Measurements from ENCODE around the gene MEGF8. TPM values are rescaled to one million over a fixed set of nuclear protein-coding genes. Genes with fewer than 3 reads are reported as not detected.

MEGF8 gene
- total and polyA plus RNA-seq, 2 donors (not counting 3 experiments of a cell fraction or from before 2014, with no cell fraction given), result 20.6 to 39.6 TPM

DNA sequence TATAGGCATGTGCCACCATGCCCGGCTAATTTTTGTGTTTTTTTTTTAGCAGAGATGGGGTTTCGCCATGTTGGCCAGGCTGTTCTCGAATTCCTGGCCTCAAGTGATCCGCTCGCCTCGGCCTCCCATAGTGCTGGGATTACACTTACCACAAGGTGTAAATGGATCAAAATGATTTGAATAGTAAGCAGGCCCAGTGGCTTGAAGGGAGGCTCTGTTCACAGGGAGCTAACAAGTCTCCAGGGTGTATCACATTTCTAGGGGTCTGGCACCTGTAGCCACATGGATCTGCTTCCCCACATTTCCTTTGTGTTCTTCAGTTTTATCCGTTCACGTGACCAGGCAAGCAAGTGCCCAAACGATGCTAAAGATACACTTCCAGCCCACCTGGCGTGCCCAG, 78.2 kb downstream of the MEGF8 start:
- TF ChIP-seq POLR2AphosphoS5 (IDR thresholded peaks at IDR 0.05; ENCODE audit: insufficient read depth, low read depth, low read length) (no peak), EZH2 (IDR thresholded peaks at IDR 0.05; ENCODE audit: borderline replicate concordance, low read depth, low read length, severe bottlenecking) (no peak), FOS (IDR thresholded peaks at IDR 0.05; ENCODE audit: borderline replicate concordance, insufficient read depth, low read length) (no peak), MYC (IDR thresholded peaks at IDR 0.05; ENCODE audit: low read depth, low read length) (no peak), GATA2 (IDR thresholded peaks at IDR 0.05; ENCODE audit: insufficient read depth, insufficient read length, low read depth, low read length) (no peak), JUN (IDR thresholded peaks at IDR 0.05; ENCODE audit: borderline replicate concordance, insufficient read depth, insufficient read length, low read depth) (no peak), POLR2A (IDR thresholded peaks at IDR 0.05; ENCODE audit: low read depth, low read length) (no peak)
- TF ChIP-seq, protein P1, sequence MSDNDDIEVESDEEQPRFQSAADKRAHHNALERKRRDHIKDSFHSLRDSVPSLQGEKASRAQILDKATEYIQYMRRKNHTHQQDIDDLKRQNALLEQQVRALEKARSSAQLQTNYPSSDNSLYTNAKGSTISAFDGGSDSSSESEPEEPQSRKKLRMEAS (IDR thresholded peaks at IDR 0.05; ENCODE audit: insufficient read depth, insufficient read length), result no peak
- TF ChIP-seq, protein P2, sequence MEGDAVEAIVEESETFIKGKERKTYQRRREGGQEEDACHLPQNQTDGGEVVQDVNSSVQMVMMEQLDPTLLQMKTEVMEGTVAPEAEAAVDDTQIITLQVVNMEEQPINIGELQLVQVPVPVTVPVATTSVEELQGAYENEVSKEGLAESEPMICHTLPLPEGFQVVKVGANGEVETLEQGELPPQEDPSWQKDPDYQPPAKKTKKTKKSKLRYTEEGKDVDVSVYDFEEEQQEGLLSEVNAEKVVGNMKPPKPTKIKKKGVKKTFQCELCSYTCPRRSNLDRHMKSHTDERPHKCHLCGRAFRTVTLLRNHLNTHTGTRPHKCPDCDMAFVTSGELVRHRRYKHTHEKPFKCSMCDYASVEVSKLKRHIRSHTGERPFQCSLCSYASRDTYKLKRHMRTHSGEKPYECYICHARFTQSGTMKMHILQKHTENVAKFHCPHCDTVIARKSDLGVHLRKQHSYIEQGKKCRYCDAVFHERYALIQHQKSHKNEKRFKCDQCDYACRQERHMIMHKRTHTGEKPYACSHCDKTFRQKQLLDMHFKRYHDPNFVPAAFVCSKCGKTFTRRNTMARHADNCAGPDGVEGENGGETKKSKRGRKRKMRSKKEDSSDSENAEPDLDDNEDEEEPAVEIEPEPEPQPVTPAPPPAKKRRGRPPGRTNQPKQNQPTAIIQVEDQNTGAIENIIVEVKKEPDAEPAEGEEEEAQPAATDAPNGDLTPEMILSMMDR (IDR thresholded peaks at IDR 0.05; ENCODE audit: extremely low read depth in 1 of 2, insufficient read depth in 1 of 2, low read depth in 1 of 2, low read length in 2 of 2), result no peak
- BruUV-seq (replicated peaks), result no TSS peak
- no peak overlapping the region for H3K9ac ChIP-seq (replicated peaks; ENCODE audit: extremely low read depth, insufficient read depth, low read length)
- H3K9me3 ChIP-seq (replicated peaks; ENCODE audit: control insufficient read depth, insufficient read depth, low read length), result no peaks in the 10 kb centered on the region
- H4K20me1 ChIP-seq (replicated peaks; ENCODE audit: control insufficient read depth, extremely low read depth, insufficient read depth, low read length), result no peaks in the 10 kb centered on the region
- H3K4me1 ChIP-seq (ENCODE audit: control insufficient read depth, extremely low read depth, insufficient read depth, low read length), result no peaks in the 10 kb centered on the region
- POLR2A ChIA-PET, result no interaction called here
- no peaks in the 10 kb centered on the region for H3K27me3 ChIP-seq (ENCODE audit: control insufficient read depth in 2 of 2, insufficient read depth in 2 of 2, low read length in 2 of 2)
- no peaks in the 10 kb centered on the region for H3K9me1 ChIP-seq (replicated peaks; ENCODE audit: control insufficient read depth, extremely low read depth, insufficient read depth, low read length)
- FAIRE-seq (no peak), DNase-seq (ENCODE audit: low read depth, low spot score) (no peak)
- no peaks in the 10 kb centered on the region for H3K79me2 ChIP-seq (ENCODE audit: control insufficient read depth, insufficient read depth, low read length)
- H3K36me3 ChIP-seq (ENCODE audit: control insufficient read depth in 2 of 2, extremely low read depth in 1 of 2, insufficient read depth in 2 of 2, low read length in 2 of 2), result no peaks in the 10 kb centered on the region
- intact Hi-C loops (cut with micrococcal nuclease), result no loop called here
- no peak overlapping the region for H3K4me2 ChIP-seq (ENCODE audit: insufficient read depth, low read length)
- H3K27ac ChIP-seq (ENCODE audit: insufficient read depth, low read depth, low read length), result no peak overlapping the region
- dilution Hi-C loops (cut with MboI; ENCODE audit: extremely low pct_ligation_motif_present, low sequenced_read_pairs), result no loop called here
- no peak overlapping the region for H2AFZ ChIP-seq (ENCODE audit: low read depth, low read length)
- CTCF ChIA-PET, result interaction anchor here (1.0 kb wide), 1 partner anchor 17 kb away, joined by 3 read pairs; no protein-coding TSS in a partner anchor
- H3K4me3 ChIP-seq (replicated peaks in 1 of 3; ENCODE audit: insufficient read depth in 1 of 3, low read depth in 1 of 3, low read length in 3 of 3), result no peak overlapping the region

All from endothelial cell of umbilical vein (primary cell).